ENCODE results near the gene BST1. TPM values are rescaled to one million over a fixed set of nuclear protein-coding genes. Genes with fewer than 3 reads are reported as not detected.

BST1 gene
- total and polyA plus RNA-seq, 10 of the 15 experiments (the other 5 are each of a cell fraction or from before 2014, with no cell fraction given): 0.04 to 0.42 (median 0.11) TPM; not detected in 1

DNA sequence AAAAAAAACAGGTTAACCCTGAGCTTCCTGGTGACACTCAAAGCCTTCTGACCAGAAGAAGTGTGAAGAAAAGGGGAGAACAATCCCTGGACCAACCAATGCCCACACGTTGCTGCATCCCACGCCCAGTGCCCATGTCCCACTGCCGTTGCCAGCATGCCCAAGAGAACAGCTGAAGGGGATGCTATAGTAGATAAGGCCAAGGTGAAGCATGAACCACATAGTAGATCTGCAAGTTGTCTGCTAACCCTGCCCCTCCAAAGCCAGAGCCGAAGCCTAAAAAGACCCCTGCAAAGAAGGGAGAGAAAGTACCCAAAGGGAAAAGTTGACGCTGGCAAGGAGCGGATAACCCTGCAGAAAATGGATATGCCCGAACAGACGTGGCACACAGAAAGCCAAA lies 64.0 kb downstream of the BST1 start (continued):
- no peak for TF ChIP-seq NFYA (IDR thresholded peaks at IDR 0.05; ENCODE audit: borderline replicate concordance, low read depth, low read length)
- no peak for TF ChIP-seq ELK1 (IDR thresholded peaks at IDR 0.05; ENCODE audit: low read depth, low read length)

GRCh38 chr4:15769202-15769601 lies 66.3 kb downstream of the BST1 start:
- WGBS (ENCODE audit: insufficient coverage, insufficient replicate concordance, low lambda C conversion rate, missing lambda C conversion rate): 45% methylated on average over 2 of the region's 2 CpGs
- Histone ChIP-seq H3K9me3 (replicated peaks; ENCODE audit: control insufficient read depth, insufficient read depth, low read length) (no peaks in the 10 kb centered on the region), H3K79me2 (ENCODE audit: control insufficient read depth, insufficient read depth, low read length) (no peaks in the 10 kb centered on the region), H3K4me1 (ENCODE audit: control insufficient read depth, insufficient read depth, low read length) (peaks cover 50% of the 10 kb centered on the region), H2AFZ (ENCODE audit: control insufficient read depth, low read depth, low read length) (no peak overlapping the region), H3K27ac (ENCODE audit: control insufficient read depth, insufficient read depth) (no peak overlapping the region), H3K9ac (ENCODE audit: control insufficient read depth, insufficient read depth, low read length) (no peak overlapping the region), H3K4me2 (ENCODE audit: control insufficient read depth, insufficient read depth) (no peak overlapping the region), H3K36me3 (ENCODE audit: control insufficient read depth in 2 of 2, insufficient read depth in 2 of 2, low read length in 1 of 2) (no peaks in the 10 kb centered on the region), H3K27me3 (replicated peaks in 1 of 2; ENCODE audit: control insufficient read depth in 2 of 2, insufficient read depth in 2 of 2, low read length in 1 of 2) (0 out of 4 replicates have a peak, but pooled peaks cover 0 to 1% of the 10 kb centered on the region in 2 experiments), H3K4me3 (no peak overlapping the region), H4K20me1 (ENCODE audit: control insufficient read depth, insufficient read depth) (no peaks in the 10 kb centered on the region)
- CTCF ChIA-PET: interaction anchor here (0.8 to 4.7 kb wide), 5 partner anchors 12 to 114 kb away, joined by 3 to 34 read pairs (median 3); no protein-coding TSS in a partner anchor
- RAD21 ChIA-PET (ENCODE audit: unreplicated experiment): interaction anchor here (1.3 to 2.9 kb wide), 4 partner anchors 10 to 40 kb away, joined by 3 to 20 read pairs (median 6); no protein-coding TSS in a partner anchor
- TF ChIP-seq MXI1 (IDR thresholded peaks at IDR 0.05; ENCODE audit: low read depth, low read length) (no peak), SMAD5 (IDR thresholded peaks at IDR 0.05; ENCODE audit: low read depth) (no peak), SREBF2 (IDR thresholded peaks at IDR 0.05; ENCODE audit: low read length) (no peak), ATF3 (IDR thresholded peaks at IDR 0.05; ENCODE audit: borderline replicate concordance, extremely low read depth, low read depth, low read length) (no peak), SUZ12 (IDR thresholded peaks at IDR 0.05; ENCODE audit: unreplicated experiment) (no peak), POLR2AphosphoS2 (IDR thresholded peaks at IDR 0.05; ENCODE audit: low read depth, low read length) (no peak), TARDBP (IDR thresholded peaks at IDR 0.05; ENCODE audit: borderline replicate concordance) (no peak), RELA (IDR thresholded peaks at IDR 0.05; ENCODE audit: borderline replicate concordance, partially characterized antibody) (no peak), CBX5 (IDR thresholded peaks at IDR 0.05; ENCODE audit: low read depth) (no peak)
- TF ChIP-seq, protein P1, sequence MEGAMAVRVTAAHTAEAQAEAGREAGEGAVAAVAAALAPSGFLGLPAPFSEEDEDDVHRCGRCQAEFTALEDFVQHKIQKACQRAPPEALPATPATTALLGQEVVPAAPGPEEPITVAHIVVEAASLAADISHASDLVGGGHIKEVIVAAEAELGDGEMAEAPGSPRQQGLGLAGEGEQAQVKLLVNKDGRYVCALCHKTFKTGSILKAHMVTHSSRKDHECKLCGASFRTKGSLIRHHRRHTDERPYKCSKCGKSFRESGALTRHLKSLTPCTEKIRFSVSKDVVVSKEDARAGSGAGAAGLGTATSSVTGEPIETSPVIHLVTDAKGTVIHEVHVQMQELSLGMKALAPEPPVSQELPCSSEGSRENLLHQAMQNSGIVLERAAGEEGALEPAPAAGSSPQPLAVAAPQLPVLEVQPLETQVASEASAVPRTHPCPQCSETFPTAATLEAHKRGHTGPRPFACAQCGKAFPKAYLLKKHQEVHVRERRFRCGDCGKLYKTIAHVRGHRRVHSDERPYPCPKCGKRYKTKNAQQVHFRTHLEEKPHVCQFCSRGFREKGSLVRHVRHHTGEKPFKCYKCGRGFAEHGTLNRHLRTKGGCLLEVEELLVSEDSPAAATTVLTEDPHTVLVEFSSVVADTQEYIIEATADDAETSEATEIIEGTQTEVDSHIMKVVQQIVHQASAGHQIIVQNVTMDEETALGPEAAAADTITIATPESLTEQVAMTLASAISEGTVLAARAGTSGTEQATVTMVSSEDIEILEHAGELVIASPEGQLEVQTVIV (IDR thresholded peaks at IDR 0.05; ENCODE audit: borderline replicate concordance, partially characterized antibody): no peak
- TF ChIP-seq, protein P2, sequence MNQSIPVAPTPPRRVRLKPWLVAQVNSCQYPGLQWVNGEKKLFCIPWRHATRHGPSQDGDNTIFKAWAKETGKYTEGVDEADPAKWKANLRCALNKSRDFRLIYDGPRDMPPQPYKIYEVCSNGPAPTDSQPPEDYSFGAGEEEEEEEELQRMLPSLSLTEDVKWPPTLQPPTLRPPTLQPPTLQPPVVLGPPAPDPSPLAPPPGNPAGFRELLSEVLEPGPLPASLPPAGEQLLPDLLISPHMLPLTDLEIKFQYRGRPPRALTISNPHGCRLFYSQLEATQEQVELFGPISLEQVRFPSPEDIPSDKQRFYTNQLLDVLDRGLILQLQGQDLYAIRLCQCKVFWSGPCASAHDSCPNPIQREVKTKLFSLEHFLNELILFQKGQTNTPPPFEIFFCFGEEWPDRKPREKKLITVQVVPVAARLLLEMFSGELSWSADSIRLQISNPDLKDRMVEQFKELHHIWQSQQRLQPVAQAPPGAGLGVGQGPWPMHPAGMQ (IDR thresholded peaks at IDR 0.05; ENCODE audit: borderline replicate concordance): no peak
- POLR2A ChIA-PET: interaction anchor here (0.7 to 5.5 kb wide), 3 partner anchors 12 to 111 kb away, joined by 4 to 28 read pairs (median 19); no protein-coding TSS in a partner anchor
- in situ Hi-C loops (cut with MboI) (no loop called here), intact Hi-C loops (cut with micrococcal nuclease; ENCODE audit: unreplicated experiment) (no loop called here)
- SMC1A ChIA-PET (ENCODE audit: uncharacterized antibody, unreplicated experiment): interaction anchor here (0.7 to 9.7 kb wide), 7 partner anchors 9 to 113 kb away, joined by 3 to 83 read pairs (median 14); no protein-coding TSS in a partner anchor
- FAIRE-seq: no peak
- no peak for DNase-seq (ENCODE audit: low read depth, low spot score)
- no TSS peak for BruUV-seq (replicated peaks)
- no peak for ATAC-seq
